CD4-positive, alpha-beta memory T cell (primary cell): ENCODE data around the gene ITGAD. TPM values are rescaled to one million over a fixed set of nuclear protein-coding genes. Genes with fewer than 3 reads are reported as not detected.

Experiments
- CTCF ChIA-PET: fragments of 350-600 bp; sonication (Branson Sonifier 250); formaldehyde crosslinking; loops from one replicate; lab custom pipeline; 2021; ENCODE audit warnings: inconsistent platforms; ENCODE audit not compliant: partially characterized antibody; lab: Charles Lee
- POLR2A ChIA-PET: fragments of 350-600 bp; sonication (Branson Sonifier 250); formaldehyde crosslinking; loops from one replicate; lab custom pipeline; 2021; ENCODE audit not compliant: partially characterized antibody; lab: Charles Lee
- DNase-seq, 5 donors: peaks; one replicate each; pipeline versions ENCODE4 v3.0.0 to v3.0.0-alpha.2; 2020 to 2022; ENCODE audit warnings: mixed read lengths in 1 of 5
- H3K27ac ChIP-seq: one replicate; pipeline ENCODE4 v1.7.0; 2013; ENCODE audit warnings: low read depth, low read length
- H3K27me3 ChIP-seq: 2 replicates; pipeline ENCODE4 v1.7.0; 2013; ENCODE audit warnings: mild to moderate bottlenecking, low read length, moderate library complexity; ENCODE audit not compliant: insufficient read depth
- H3K36me3 ChIP-seq: 2 replicates; pipeline ENCODE4 v1.7.0; 2013; ENCODE audit warnings: mild to moderate bottlenecking, low read length, moderate library complexity; ENCODE audit not compliant: insufficient read depth
- H3K4me1 ChIP-seq: 2 replicates; pipeline ENCODE4 v1.7.0; 2013; ENCODE audit warnings: mild to moderate bottlenecking, low read length, moderate library complexity; ENCODE audit not compliant: insufficient read depth
- H3K4me3 ChIP-seq, 2 donors: one replicate each; pipeline ENCODE4 v1.7.0; 2013; ENCODE audit warnings: low read length in 2 of 2, mild to moderate bottlenecking in 1 of 2
- H3K9me3 ChIP-seq, 2 donors: one replicate each; pipeline ENCODE4 v1.7.0; 2013; ENCODE audit warnings: low read length in 2 of 2, control low read depth in 1 of 2; ENCODE audit not compliant: control insufficient read depth in 1 of 2
- H3K27ac Mint-ChIP-seq, 7 donors: one replicate each; pipeline ENCODE4 v1.8.0; 2020 to 2021; ENCODE audit warnings: mixed read lengths in 7 of 7, mild to moderate bottlenecking in 6 of 7, inconsistent platforms in 3 of 7, moderate library complexity in 3 of 7
- H3K27me3 Mint-ChIP-seq, 2 donors: one replicate each; pipeline ENCODE4 v1.8.0; 2020 to 2021; ENCODE audit warnings: mixed read lengths in 2 of 2
- H3K36me3 Mint-ChIP-seq, 2 donors: one replicate each; pipeline ENCODE4 v1.8.0; 2020 to 2021; ENCODE audit warnings: mixed read lengths in 2 of 2, inconsistent platforms in 1 of 2, mild to moderate bottlenecking in 1 of 2
- H3K4me1 Mint-ChIP-seq, 4 donors: one replicate each; pipeline ENCODE4 v1.8.0; 2020 to 2021; ENCODE audit warnings: mixed read lengths in 4 of 4, mild to moderate bottlenecking in 1 of 4
- H3K4me3 Mint-ChIP-seq, 8 donors: one replicate each; pipeline ENCODE4 v1.8.0; 2020 to 2021; ENCODE audit warnings: mixed read lengths in 8 of 8, mild to moderate bottlenecking in 7 of 8, moderate library complexity in 6 of 8, inconsistent platforms in 3 of 8
- H3K9me3 Mint-ChIP-seq, 8 donors: one replicate each; pipeline ENCODE4 v1.8.0; 2020 to 2021; ENCODE audit warnings: mixed read lengths in 8 of 8, mild to moderate bottlenecking in 5 of 8, inconsistent platforms in 3 of 8, moderate library complexity in 1 of 8
- intact Hi-C: fragments of 100-400 bp; cut with micrococcal nuclease; formaldehyde crosslinking; loops from one replicate; pipeline ENCODE4 v1.15.1; 2023
- polyA plus RNA-seq, 2 donors: library from polyadenylated mRNA; unstranded; fragments of 300-500 nt; fragmentation: Illumina TruSeq; gene quantifications; one replicate each; pipeline ENCODE4 v1.2.3, GENCODE V29; 2021
- total RNA-seq, 2 experiments: library from RNA; stranded (reverse); gene quantifications; one replicate each; pipeline ENCODE4 v1.2.3, GENCODE V29; 2021

ITGAD gene
- total and polyA plus RNA-seq, 4 experiments from 2014 or later = 0.07 TPM; not detected in 3

DNA sequence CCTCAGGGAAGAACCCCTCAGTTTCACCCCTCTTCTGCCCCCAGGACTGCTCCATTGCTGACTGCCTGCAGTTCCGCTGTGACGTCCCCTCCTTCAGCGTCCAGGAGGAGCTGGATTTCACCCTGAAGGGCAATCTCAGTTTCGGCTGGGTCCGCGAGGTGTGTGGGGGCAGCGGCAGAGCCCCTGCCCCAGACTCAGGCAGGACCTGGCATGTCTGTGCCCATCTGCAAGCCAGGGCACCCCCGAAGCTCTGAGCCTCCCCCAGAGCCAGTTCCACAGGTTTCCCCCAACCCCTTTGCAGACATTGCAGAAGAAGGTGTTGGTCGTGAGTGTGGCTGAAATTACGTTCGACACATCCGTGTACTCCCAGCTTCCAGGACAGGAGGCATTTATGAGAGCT is 30.7 kb downstream of the ITGAD start:
- H3K4me3 Mint-ChIP-seq = no peak overlapping the region
- intact Hi-C loops = no loop called here
- H3K27me3 Mint-ChIP-seq = no peaks in the 10 kb centered on the region
- peak overlapping the region in 1 of 7 donors; percentile 32 for H3K27ac Mint-ChIP-seq
- Histone ChIP-seq H3K4me3 (no peak overlapping the region), H3K27ac (no peak overlapping the region), H3K36me3 (no peaks in the 10 kb centered on the region), H3K9me3 (no peaks in the 10 kb centered on the region), H3K27me3 (no peaks in the 10 kb centered on the region), H3K4me1 (peaks cover 4% of the 10 kb centered on the region)
- H3K36me3 Mint-ChIP-seq = no peaks in the 10 kb centered on the region
- H3K9me3 Mint-ChIP-seq = no peaks in the 10 kb centered on the region
- no peak for DNase-seq
- ChIA-PET CTCF (no interaction called here), POLR2A (no interaction called here)
- peaks cover 1 to 22% (median 14%) of the 10 kb centered on the region in 4 donors for H3K4me1 Mint-ChIP-seq

DNA sequence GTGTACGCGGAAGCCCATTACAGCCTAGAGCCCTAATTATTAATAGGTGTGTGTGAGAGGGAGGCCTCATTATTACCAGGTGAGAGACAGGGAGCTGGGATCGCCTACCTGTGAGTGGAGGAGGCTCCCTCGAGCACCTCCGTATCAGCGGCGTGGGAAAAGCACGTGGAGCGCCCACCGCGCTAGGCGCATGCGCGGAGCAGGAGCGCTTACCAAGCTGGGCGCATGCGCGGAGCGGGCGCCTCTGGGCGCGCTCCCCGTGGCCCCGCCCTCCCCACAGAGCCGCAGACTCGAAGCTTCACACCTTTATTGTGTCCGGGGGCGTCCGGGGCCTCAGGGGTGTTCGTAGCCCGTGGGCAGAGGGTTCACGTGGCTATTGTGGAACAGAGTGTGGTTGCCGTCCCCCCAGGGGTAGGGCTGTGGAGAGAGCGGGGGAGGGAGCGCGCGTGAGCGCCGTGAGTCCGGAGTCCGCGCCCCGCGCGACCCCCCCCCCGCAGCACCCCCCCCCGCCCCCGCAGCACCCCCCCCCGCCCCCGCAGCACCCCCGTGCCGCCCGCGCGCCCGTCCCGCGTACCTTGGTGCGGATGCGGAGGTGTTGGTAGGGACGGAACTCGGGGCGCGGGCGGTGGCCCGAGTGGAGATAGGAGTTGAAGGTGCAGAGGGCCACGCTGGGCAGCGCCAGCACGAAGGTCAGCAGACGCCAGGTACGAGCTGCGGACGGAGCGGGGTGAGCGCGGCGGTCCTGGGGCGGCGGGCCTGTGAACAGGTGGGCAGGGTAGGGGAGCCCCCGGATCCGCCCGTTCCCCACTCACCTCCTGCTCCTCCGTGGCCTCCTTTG is 34.5 kb downstream of the ITGAD start:
- peaks cover 1 to 10% (median 7%) of the 10 kb centered on the region in 4 donors for H3K4me1 Mint-ChIP-seq
- H3K9me3 Mint-ChIP-seq = no peaks in the 10 kb centered on the region
- no peak overlapping the region for H3K27ac ChIP-seq
- peaks cover 4% of the 10 kb centered on the region for H3K4me1 ChIP-seq
- H3K9me3 ChIP-seq = no peaks in the 10 kb centered on the region
- H3K4me3 ChIP-seq = no peak overlapping the region
- H3K27me3 Mint-ChIP-seq = no peaks in the 10 kb centered on the region
- intact Hi-C loops = no loop called here
- ChIA-PET CTCF (no interaction called here), POLR2A (interaction anchor here (0.9 to 2.7 kb wide), 3 partner anchors 31 to 247 kb away, joined by 3 to 12 read pairs (median 3); partner anchors contain the start of genes ARMC5 and FUS)
- DNase-seq = peak; percentile 51 to 70 (median 59)
- H3K27me3 ChIP-seq = no peaks in the 10 kb centered on the region
- H3K27ac Mint-ChIP-seq = no peak overlapping the region
- H3K36me3 Mint-ChIP-seq = no peaks in the 10 kb centered on the region
- peak overlapping the region in 5 of 8 donors; percentile 29 to 57 (median 48) for H3K4me3 Mint-ChIP-seq
- H3K36me3 ChIP-seq = no peaks in the 10 kb centered on the region

DNA sequence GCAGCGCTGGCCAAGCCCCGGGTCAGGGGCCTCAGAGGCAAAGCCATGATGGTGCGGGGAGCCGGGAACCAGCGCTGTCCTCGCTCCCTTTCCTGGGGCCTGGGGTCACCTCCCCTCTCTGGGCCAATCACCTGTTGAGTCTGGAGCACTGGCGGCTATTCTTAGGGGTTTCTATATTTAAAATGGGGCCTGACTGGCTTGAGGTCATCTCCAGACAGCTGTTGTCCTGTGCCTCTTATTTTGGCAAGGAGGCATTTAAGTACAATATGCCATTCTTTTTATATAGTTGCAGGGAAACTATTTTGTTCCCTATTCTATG is 35.1 kb downstream of the ITGAD start, which contains the start of gene COX6A2:
Gene COX6A2, minus strand, starts transcription at position 82 of the 319 bp plus-strand sequence. Its CDS starts 35 bp downstream, at position 47.
- CTCF ChIA-PET = interaction anchor here (0.8 kb wide), 2 partner anchors 9 to 17 kb away, joined by 3 read pairs; no protein-coding TSS in a partner anchor
- Histone ChIP-seq H3K27me3 (no peaks in the 10 kb centered on the region), H3K36me3 (no peaks in the 10 kb centered on the region), H3K9me3 (no peaks in the 10 kb centered on the region), H3K4me1 (peaks cover 4% of the 10 kb centered on the region), H3K27ac (no peak within 1 kb of the TSS), H3K4me3 (no peak within 1 kb of the TSS)
- peak within 1 kb of the TSS; percentile 48 to 74 (median 64) for H3K4me3 Mint-ChIP-seq
- intact Hi-C loops = no loop called here
- no peaks in the 10 kb centered on the region for H3K36me3 Mint-ChIP-seq
- DNase-seq = no peak
- no peak within 1 kb of the TSS for H3K27ac Mint-ChIP-seq
- no peaks in the 10 kb centered on the region for H3K9me3 Mint-ChIP-seq
- H3K4me1 Mint-ChIP-seq = peaks cover 1 to 10% (median 6%) of the 10 kb centered on the region in 4 donors
- no peaks in the 10 kb centered on the region for H3K27me3 Mint-ChIP-seq
- POLR2A ChIA-PET = interaction anchor here (2.7 kb wide), 1 partner anchor 31 kb away, joined by 12 read pairs; the partner anchor contains the start of gene ARMC5

GRCh38 chr16:31428638-31429247 is 35.6 kb downstream of the ITGAD start:
- DNase-seq = no peak
- CTCF ChIA-PET = interaction anchor here (0.8 to 0.9 kb wide), 3 partner anchors 9 to 16 kb away, joined by 3 to 5 read pairs (median 3); partner anchors contain the start of gene ZNF843
- Mint-ChIP-seq H3K27me3 (no peaks in the 10 kb centered on the region), H3K4me1 (peaks cover 0 to 6% (median 3%) of the 10 kb centered on the region in 4 donors), H3K9me3 (no peaks in the 10 kb centered on the region), H3K27ac (no peak overlapping the region), H3K36me3 (no peaks in the 10 kb centered on the region), H3K4me3 (peak overlapping the region in 2 of 8 donors; percentile 53 to 57)
- POLR2A ChIA-PET = interaction anchor here (2.7 kb wide), 1 partner anchor 30 kb away, joined by 12 read pairs; the partner anchor contains the start of gene ARMC5
- intact Hi-C loops = no loop called here
- Histone ChIP-seq H3K27me3 (no peaks in the 10 kb centered on the region), H3K27ac (no peak overlapping the region), H3K36me3 (no peaks in the 10 kb centered on the region), H3K9me3 (no peaks in the 10 kb centered on the region), H3K4me1 (peaks cover 4% of the 10 kb centered on the region), H3K4me3 (no peak overlapping the region)

GRCh38 chr16:31429314-31429713 is 36.2 kb downstream of the ITGAD start:
- Mint-ChIP-seq H3K9me3 (no peaks in the 10 kb centered on the region), H3K4me1 (peaks cover 0 to 6% (median under 1%) of the 10 kb centered on the region in 4 donors), H3K27ac (no peak overlapping the region), H3K27me3 (no peaks in the 10 kb centered on the region), H3K4me3 (no peak overlapping the region), H3K36me3 (no peaks in the 10 kb centered on the region)
- Histone ChIP-seq H3K27ac (no peak overlapping the region), H3K27me3 (no peaks in the 10 kb centered on the region), H3K4me3 (no peak overlapping the region), H3K9me3 (no peaks in the 10 kb centered on the region), H3K36me3 (no peaks in the 10 kb centered on the region), H3K4me1 (peaks cover 4% of the 10 kb centered on the region)
- ChIA-PET POLR2A (no interaction called here), CTCF (interaction anchor here (0.8 to 1.1 kb wide), 3 partner anchors 14 to 170 kb away, joined by 3 to 5 read pairs (median 4); partner anchors contain the start of gene ZNF843)
- no peak for DNase-seq
- intact Hi-C loops = no loop called here

DNA sequence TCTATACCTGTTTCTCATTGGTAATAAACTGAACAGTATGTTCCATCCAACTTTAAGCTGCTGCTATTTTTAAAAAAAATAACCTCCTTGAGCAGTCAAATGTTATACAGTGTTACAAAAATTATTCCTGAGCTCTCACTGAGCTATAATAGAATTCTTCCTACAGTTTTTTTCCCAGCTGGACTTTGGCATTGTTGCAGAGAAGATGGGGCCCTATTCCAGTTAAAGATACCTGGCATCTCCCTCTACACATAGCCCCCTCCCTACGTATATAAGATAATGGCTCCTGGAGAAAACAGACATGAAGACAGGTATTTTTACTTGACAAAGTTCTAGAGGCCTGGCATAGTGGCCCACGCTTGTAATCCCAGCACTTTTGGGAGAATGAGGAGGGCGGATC is 36.7 kb downstream of the ITGAD start:
- Mint-ChIP-seq H3K9me3 (no peaks in the 10 kb centered on the region), H3K27ac (no peak overlapping the region), H3K36me3 (no peaks in the 10 kb centered on the region), H3K4me1 (peaks cover 0 to 6% (median under 1%) of the 10 kb centered on the region in 4 donors), H3K4me3 (no peak overlapping the region), H3K27me3 (no peaks in the 10 kb centered on the region)
- no peak overlapping the region for H3K4me3 ChIP-seq
- ChIA-PET POLR2A (no interaction called here), CTCF (interaction anchor here (1.1 kb wide), 1 partner anchor 171 kb away, joined by 4 read pairs; no protein-coding TSS in a partner anchor)
- H3K36me3 ChIP-seq = no peaks in the 10 kb centered on the region
- intact Hi-C loops = no loop called here
- peaks cover 4% of the 10 kb centered on the region for H3K4me1 ChIP-seq
- no peak overlapping the region for H3K27ac ChIP-seq
- no peaks in the 10 kb centered on the region for H3K9me3 ChIP-seq
- H3K27me3 ChIP-seq = no peaks in the 10 kb centered on the region
- no peak for DNase-seq
